ENCODE measurements around the gene NOS1AP.

- TF ChIP-seq POLR2A (IDR thresholded peaks at IDR 0.05) (no peak), CTCF (IDR thresholded peaks at IDR 0.05) (no peak)
Measured at GRCh38 chr1:162236618-162237017, 167.1 kb downstream of the NOS1AP start.

All from lower leg skin (tissue), 3 donors.